Hematopoietic multipotent progenitor cell treated with erythropoietin and hydrocortisone succinate and interleukin-3 and kit ligand, for 4 days (in vitro differentiated cells): ENCODE data around the gene SUPT20H.

Experiments used
- DNase-seq: peaks from one replicate; pipeline ENCODE4 v3.0.0-alpha.2; 2015

SUPT20H gene

DNA sequence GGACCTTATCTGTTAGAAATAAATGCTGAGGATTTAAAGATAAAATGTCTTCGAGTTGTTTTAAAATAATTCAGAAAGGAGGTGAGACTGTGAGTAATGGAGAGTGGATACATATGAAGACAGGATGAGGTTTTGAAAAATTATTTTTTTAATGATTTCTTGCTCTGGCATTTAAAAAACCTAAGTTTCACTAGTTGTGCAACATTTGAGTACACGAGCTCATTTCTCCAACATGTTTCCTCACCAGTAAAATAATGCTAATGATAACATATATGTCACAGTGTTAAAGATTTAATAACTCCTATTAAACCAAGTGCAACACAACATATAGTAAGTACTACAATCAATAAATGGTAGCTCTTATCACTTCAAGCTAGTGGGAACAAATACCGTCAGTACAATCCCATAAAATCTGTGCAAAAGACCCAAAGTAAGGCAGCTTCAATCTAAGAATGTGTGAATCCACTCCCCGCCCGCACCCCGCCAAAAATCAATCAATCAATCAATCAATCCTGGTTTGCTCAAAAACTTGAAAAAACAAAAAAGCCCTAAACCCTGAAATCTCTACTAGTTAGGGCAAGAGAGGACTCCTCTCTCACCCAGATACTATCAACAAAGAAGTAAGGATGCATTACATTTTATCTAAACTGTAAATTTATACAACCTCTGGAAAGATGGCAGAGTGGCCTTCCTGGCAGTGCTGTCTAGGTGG, 61.6 kb downstream of the SUPT20H start:
- no peak for DNase-seq

- no peak for DNase-seq
Measured at GRCh38 chr13:36992362-36992761, 67.1 kb downstream of the SUPT20H start.

GRCh38 chr13:36986462-36987240, 72.8 kb downstream of the SUPT20H start:
- DNase-seq: no peak

GRCh38 chr13:36981156-36981743, 78.2 kb downstream of the SUPT20H start:
- DNase-seq: peak; percentile 83

DNA sequence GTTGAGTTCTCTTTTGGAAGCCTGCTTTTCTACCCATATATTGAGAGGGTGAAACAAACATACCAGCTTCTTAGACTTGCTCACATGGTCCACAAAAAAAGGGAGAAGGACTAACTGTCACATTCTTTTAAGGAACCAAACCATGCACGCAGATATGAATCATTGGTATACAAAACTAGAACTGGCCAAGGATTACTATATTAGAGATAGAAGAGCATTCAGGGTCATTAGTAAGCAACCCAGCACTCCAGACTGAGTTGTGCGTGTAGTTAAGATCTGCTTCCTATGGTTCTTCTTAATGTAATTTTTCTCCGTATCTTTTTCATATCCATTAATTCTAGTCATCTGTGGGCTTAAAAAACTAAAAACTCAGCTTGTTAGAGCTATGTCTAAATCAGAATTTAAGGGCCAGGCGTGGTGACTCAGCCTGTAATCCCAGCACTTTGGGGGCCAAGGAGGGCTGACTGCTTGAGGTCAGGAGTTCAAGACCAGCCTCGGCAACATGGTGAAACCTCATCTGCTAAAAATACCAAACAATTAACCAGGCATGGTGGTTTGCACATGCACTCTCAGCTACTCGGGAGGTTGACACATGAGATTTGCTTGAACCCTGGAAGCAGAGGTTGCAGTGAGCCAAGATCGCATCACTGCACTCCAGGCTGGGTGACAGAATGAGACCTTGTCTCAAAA, 80.0 kb downstream of the SUPT20H start:
- DNase-seq: no peak

DNA sequence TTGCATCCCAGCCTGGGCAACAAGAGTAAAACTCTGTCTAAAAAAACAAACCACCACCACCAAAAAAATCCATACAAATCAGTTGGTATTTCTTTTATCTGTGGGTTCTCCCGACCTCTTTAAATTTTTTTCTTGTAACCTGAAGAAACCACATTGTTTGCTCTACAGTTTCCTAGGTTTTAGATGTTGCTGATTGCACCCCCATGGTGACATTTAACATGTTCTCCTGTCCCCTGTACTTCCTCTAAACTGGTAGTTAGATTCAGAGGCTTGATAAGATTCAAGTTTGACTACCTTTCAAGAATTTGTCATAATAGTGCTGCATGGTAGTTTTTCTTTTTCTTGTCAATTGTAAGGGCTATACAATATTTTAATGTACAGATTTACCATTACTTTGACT, 84.3 kb downstream of the SUPT20H start:
- DNase-seq: peak; percentile 40

- peak; percentile 26 for DNase-seq
Measured at GRCh38 chr13:36973621-36974295, 85.7 kb downstream of the SUPT20H start.

DNA sequence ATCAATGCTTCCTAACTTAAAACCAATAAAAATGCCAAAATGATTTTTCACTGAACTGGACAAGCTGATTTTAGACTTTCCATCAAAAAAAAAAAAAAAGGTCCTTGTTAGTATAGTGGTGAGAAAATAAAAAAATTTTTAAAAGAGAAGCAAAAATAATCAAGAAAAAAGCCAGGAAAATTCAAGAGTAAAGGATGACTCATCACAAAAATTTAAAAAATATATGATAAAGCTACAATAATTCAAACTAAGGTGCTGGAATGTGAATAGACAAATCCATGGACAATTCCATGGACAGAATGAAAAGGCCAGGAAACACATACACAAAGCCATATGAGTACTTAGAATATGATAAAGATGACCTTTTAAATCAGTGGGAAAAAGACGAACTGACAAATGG, 86.5 kb downstream of the SUPT20H start:
- DNase-seq: no peak

- no peak for DNase-seq
Measured at GRCh38 chr13:36966404-36966803, 93.1 kb downstream of the SUPT20H start.

GRCh38 chr13:36965767-36966166, 93.7 kb downstream of the SUPT20H start:
- DNase-seq: no peak

DNA sequence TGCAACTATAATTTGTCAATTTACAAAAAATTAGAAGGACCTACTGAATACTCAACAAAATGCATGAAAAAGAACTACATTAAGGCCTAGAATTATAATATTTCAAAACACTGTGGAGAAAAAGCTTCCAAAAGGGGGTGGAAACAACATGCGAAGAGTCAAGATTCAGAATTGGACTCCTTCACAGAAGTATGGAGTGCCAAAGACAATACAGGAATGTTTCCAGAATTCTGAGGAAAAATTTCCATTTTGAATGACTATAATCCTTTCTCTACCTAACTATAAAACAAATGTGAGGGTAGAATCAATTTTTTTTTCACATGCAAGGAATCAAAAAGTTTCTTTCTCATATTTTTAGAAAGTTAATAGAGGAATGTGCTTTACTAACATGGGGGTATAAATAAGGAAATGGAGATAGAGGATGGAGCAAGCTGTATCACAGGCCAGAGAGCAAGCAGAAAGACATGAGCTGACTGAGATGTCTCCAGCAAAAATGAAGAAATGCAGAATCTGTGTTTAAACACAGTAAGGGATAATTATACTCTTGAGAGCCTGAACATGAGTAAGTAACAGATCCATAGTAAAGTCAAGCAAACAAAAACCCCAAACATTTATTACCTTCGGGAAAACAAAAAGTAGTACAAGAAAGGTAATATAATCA, 99.9 kb downstream of the SUPT20H start:
- no peak for DNase-seq
